ENCODE measurements around the gene NAV3.

DNA sequence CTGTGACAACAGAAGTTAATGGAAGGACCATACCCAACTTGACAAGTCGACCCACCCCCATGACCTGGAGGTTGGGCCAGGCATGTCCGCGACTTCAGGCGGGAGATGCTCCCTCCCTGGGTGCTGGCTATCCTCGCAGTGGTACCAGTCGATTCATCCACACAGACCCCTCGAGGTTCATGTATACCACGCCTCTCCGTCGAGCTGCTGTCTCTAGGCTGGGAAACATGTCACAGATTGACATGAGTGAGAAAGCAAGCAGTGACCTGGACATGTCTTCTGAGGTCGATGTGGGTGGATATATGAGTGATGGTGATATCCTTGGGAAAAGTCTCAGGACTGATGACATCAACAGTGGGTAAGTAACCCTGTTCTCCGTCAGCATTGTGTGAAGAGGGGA is 220.1 kb downstream of the NAV3 start:
- TF ChIP-seq POLR2AphosphoS5 (IDR thresholded peaks at IDR 0.05): no peak
- TF ChIP-seq, protein P1, sequence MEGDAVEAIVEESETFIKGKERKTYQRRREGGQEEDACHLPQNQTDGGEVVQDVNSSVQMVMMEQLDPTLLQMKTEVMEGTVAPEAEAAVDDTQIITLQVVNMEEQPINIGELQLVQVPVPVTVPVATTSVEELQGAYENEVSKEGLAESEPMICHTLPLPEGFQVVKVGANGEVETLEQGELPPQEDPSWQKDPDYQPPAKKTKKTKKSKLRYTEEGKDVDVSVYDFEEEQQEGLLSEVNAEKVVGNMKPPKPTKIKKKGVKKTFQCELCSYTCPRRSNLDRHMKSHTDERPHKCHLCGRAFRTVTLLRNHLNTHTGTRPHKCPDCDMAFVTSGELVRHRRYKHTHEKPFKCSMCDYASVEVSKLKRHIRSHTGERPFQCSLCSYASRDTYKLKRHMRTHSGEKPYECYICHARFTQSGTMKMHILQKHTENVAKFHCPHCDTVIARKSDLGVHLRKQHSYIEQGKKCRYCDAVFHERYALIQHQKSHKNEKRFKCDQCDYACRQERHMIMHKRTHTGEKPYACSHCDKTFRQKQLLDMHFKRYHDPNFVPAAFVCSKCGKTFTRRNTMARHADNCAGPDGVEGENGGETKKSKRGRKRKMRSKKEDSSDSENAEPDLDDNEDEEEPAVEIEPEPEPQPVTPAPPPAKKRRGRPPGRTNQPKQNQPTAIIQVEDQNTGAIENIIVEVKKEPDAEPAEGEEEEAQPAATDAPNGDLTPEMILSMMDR (IDR thresholded peaks at IDR 0.05): no peak

Measured in prostate gland (tissue), 2 donors.